SKM-1 (cell line): ENCODE data around the gene GAK.

Experiments
- DNase-seq: peaks from one replicate; lab custom pipeline; 2025; ENCODE audit not compliant: unreplicated experiment; lab: John Stamatoyannopoulos, UW

Gene GAK

GRCh38 chr4:855880-856224, 76.3 kb downstream of the GAK start:
- DNase-seq, result no peak

DNA sequence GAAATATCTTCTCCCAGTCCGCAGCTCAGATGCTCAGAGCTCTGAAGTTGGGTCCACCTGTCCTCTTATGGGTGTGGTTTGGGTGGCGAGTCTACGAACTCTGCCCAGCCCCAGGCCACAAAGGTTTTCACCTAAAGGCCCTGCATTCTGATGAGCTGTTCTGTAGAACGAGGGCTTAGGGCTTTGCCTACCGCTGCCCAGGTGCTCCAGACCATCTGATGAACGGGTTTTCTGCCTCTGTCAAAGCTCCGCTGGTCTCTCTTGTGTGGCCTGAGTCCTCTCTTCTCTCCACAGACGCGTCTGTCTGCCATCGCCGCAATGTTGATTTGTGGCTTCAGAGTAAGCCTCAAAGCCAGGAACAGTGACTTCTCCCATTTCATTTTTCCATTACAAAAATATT, 77.8 kb downstream of the GAK start:
- no peak for DNase-seq

- DNase-seq, result no peak
Measured at GRCh38 chr4:853416-853781, 78.7 kb downstream of the GAK start.

DNA sequence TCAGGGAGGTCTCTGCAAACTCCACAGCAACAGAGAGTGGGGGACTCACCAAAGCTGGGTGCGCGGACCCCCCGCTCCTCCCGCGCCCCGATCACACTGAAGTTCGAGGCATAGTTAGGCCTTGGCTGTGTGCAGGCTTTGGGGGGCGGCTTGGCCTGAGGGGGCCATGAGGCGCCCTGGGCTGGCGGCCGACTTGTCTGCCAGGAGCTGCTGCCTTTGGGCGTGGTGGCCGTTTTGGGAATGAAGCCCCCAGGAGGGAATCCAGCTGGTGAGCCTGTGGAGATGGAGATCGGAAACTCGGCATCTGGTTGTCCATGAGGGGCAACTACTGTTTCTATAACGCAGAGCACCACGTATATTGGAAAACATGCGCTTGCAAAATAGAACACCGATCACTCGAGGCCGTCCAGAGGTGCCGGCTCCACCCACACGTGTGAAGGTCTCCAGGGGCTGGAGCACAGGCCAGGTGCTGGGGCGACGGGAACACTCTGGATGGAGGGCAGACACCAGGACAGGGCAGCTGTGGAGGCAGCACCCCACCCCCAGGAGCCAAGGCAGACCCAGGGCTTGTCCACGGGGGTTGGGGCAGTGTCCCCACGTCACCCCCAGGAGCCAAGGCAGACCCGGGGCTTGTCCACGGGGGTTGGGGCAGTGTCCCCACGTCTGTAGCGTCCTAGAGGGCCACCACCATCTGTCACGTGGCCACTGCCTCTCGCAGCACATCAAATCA, 80.2 kb downstream of the GAK start:
- DNase-seq, result no peak

- no peak for DNase-seq
Measured at GRCh38 chr4:850323-850945, 81.7 kb downstream of the GAK start.

DNA sequence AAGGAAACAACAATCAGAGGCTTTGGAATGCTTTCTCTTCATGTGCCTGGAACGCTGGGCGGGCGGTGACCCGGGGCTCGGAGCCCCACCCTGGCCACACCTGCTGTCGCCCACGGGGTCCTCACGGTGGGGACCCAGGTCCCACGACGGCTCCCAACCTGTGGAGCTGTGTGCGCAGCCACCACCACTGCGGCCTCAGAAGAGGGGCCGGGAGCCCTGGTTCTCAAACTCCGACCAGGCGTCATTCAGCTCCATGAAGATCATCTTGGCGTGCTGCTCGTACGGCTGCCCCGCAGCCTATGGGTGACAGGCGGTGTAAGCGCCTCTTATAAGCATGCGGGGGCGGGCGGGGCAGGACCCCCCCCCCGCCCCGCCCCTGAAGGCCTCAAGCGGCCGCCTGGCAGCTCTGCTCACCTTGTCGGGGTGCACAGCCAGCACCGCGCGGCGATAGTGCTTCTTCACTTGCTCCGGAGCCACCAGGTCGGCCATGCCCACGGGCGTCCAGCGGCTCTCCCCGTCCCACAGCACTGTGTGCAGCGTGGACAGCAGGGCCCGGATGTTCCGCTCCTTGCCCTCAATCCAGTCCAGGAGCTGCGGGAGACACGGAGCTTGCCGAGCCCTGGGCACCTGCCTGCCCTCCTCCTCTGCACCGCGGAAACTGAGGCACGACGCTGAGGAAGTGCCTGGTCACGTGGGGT, 82.5 kb downstream of the GAK start:
- DNase-seq, result no peak

- DNase-seq, result no peak
Measured at GRCh38 chr4:848803-849477, 83.2 kb downstream of the GAK start.

- DNase-seq, result no peak
Measured at GRCh38 chr4:848307-848691, 83.8 kb downstream of the GAK start.

DNA sequence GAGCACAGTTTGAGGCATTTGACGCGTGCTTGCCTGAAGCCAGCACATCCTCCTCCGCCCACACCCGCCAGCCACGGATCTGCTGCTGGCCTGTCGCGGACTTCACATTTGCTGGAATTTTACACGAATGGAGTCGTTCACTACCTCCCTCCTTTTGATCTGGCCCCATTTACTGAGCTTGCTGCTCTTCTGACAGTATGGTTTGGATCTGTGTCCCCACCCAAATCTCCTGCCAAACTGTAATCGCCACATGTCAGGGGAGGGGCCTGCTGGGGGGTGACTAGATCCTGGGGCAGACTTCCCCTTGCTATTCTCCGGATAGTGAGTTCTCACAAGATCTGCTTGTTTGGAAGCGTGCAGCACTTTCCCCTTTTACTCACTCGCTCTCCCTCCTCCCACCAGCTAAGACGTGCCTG, 86.3 kb downstream of the GAK start:
- no peak for DNase-seq

- no peak for DNase-seq
Measured at GRCh38 chr4:845233-845835, 86.8 kb downstream of the GAK start.

GRCh38 chr4:844752-845232, 87.3 kb downstream of the GAK start:
- no peak for DNase-seq

- DNase-seq, result no peak
Measured at GRCh38 chr4:839675-840443, 92.3 kb downstream of the GAK start.

- no peak for DNase-seq
Measured at GRCh38 chr4:837772-838171, 94.3 kb downstream of the GAK start.

DNA sequence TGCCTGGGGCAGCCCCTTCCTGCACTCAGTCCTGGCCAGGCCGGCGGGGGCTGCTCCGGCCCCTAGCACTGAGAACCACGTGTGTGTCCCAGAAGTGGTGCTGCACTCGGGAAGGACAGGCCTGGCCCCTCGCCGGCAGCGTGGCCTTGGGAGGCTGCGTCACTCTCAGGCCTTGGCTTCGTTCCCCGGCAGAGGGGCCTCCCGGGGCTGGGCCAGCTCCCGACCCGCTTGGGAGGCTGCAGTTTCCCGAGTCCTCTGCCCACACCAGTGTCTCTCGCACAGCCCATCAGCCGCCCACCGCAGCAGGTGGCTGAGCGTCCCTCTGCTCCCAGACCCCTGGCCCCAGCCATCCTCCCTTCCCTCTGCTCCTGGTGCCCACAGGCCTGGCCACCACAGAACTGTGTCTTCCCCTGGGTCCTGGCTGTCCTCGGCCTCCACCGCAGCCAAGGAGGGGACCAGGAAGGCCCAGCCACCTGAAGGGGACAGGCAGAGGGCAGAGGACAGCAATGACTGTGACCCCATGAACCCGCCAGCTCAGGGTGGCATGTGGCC, 95.3 kb downstream of the GAK start:
- DNase-seq, result no peak

DNA sequence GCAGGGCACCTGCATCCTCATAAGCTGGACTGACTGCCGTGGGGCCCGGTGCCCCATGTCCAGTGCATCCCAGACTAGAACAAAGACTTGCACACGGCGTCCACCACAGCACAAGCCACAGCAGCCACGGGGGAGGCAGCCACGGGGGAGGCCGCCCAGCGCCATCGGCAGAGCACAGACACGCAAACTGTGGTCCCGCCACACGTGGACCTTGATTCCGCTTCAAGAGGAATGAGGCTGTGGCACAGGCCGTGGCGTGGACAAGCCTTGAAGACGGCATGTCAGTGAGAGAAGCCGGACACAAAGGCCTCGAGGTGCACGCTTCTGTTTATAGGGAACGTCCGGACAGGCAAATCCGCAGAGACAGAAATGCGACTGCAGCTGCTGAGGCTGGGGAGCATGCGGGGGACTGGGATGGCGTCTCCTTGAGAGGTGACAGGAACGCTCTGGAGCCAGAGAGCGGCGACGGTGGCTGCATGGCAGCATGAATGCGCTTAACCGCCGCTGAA, 96.1 kb downstream of the GAK start:
- DNase-seq, result no peak

DNA sequence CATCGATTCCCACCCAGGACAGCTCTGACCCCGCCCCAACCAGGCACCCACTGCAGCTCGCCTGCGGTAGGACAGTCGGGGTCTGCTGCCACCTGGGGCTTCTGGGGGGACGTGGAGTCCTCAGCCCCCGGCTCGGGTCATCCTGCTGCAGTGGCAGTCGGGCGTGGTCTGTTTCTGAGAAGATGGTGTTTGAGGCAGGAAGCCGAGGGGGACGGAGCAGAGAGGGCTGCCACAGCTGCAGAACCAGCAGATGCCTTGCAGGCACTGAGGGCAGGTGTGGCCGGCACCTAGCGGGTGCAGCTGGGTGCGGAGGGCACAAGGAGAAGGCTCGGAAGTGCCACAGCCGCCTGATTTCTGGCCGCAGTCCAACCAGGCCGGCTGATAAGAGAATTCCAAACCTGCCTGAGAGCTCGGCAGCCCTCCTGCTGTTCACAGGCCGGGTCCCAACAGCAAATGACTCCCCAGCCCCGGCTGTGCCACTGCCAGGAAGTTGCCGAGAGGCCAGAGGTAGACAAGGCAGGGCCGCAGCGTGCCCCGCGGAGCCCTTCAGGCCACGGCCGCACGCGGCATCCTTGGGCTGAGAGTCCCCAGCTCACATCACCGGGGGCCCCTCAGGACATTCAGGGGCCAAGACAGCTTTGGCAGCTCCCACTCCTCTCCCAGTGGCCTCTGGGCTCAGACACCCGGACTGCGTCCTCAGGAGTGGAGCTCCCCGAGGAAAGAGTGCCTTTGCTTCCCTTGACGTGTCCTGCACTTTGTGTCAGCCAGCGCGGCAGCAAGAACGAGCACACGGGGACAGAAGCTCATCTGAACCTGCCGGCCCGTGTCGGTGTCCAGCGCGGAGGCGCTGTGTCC, 96.7 kb downstream of the GAK start:
- DNase-seq, result no peak

GRCh38 chr4:834368-835147, 97.6 kb downstream of the GAK start:
- DNase-seq, result no peak

DNA sequence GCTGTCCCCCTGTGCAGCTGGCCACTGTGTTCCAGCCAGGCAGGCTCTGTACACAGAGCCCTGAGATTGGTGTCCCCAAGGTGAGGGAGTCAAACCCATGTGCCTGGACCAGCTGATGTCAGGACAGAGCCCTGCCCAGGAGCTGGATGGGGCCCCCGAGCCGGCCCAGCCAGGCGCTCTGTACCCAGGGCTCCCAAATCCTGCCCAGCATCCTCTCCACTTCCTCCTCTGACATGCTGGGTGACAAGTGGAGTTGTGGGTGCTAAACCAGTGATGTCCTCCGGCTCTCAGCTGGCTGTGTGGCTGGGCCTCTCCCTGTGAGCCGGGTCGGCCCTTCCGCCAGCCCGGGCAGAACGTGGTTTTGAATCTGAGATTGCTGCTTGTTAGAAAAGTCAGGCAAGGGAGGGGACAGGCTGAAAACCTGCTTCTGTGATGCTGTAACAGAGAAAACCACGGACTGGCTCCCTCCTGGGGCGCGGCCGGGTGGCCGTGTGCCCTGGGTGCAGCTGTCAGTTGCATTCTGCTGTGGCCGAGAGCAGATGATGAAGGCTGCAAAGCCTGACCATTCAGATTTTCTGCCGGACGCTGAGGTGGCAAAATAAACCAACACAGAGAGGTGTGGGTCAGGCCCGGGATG, 98.3 kb downstream of the GAK start:
- DNase-seq, result no peak
